Spinal cord (tissue), 10 donors: ENCODE results near the gene DHX29. TPM values are rescaled to one million over a fixed set of nuclear protein-coding genes. Genes with fewer than 3 reads are reported as not detected.
"Not testable (repeated sequence)": the region's sequence is repeated elsewhere in the genome, so short reads cannot be mapped to it uniquely, and the experiment has no call there.

Experiments used
- DNase-seq, 6 donors: peaks; one replicate each; pipeline versions ENCODE4 v3.0.0 to v3.0.0-alpha.2; 2013 to 2015; ENCODE audit warnings: low spot score in 6 of 6, low read depth in 4 of 6
- H3K27ac ChIP-seq: one replicate; pipeline ENCODE4 v1.5.1; 2013; ENCODE audit warnings: low read depth, low read length, control low read depth
- H3K27me3 ChIP-seq: one replicate; pipeline ENCODE4 v1.6.1; 2013; ENCODE audit warnings: low read length; ENCODE audit not compliant: control insufficient read depth, insufficient read depth
- H3K36me3 ChIP-seq: one replicate; pipeline ENCODE4 v1.6.1; 2013; ENCODE audit warnings: low read length; ENCODE audit not compliant: control insufficient read depth, insufficient read depth
- H3K4me1 ChIP-seq: one replicate; pipeline ENCODE4 v1.6.1; 2013; ENCODE audit warnings: low read length; ENCODE audit not compliant: control insufficient read depth, insufficient read depth
- H3K4me3 ChIP-seq: one replicate; pipeline ENCODE4 v1.5.1; 2013; ENCODE audit warnings: low read depth, low read length, control low read depth
- H3K9me3 ChIP-seq: one replicate; pipeline ENCODE4 v1.6.1; 2013; ENCODE audit warnings: low read length; ENCODE audit not compliant: control insufficient read depth, insufficient read depth
- WGBS: methylation state at CpG from one replicate; pipeline ENCODE4 v1.1.5; 2013; ENCODE audit warnings: missing lambda C conversion rate; ENCODE audit not compliant: insufficient coverage; 5-methylcytosine and 5-hydroxymethylcytosine counted together
- polyA plus RNA-seq, 2 donors: library from polyadenylated mRNA; unstranded; fragments of 120-200 nt; gene quantifications; one replicate each; pipeline ENCODE4 v1.2.1, GENCODE V29; 2013; ENCODE audit not compliant: insufficient read length in 2 of 2
- total RNA-seq, 2 donors: library from RNA; depleted of rRNA in 1 of 2; stranded (reverse); fragments of 120-200 nt in 1 of 2; fragments of >200 nt in 1 of 2; gene quantifications; one replicate each; pipeline versions ENCODE4 v1.2.3 to v1.2.4, GENCODE V29; 2013 to 2014
- donor health status: healthy.

The DHX29 gene
- total and polyA plus RNA-seq, 4 donors = 22.3 to 43.3 (median 28.3) TPM

- H3K36me3 ChIP-seq = no peaks in the 10 kb centered on the region
- no CpG with 5 or more reads among the region's 1 CpG for WGBS
- no peak overlapping the region for H3K4me3 ChIP-seq
- no peaks in the 10 kb centered on the region for H3K27me3 ChIP-seq
- no peaks in the 10 kb centered on the region for H3K9me3 ChIP-seq
- no peaks in the 10 kb centered on the region for H3K4me1 ChIP-seq
- DNase-seq = no peak
- H3K27ac ChIP-seq = no peak overlapping the region
Observed at GRCh38 chr5:55319491-55319890, 12.0 kb upstream of the DHX29 start.

GRCh38 chr5:55318237-55318636 lies 10.7 kb upstream of the DHX29 start:
- not testable (repeated sequence) for H3K36me3 ChIP-seq, H3K27ac ChIP-seq, H3K27me3 ChIP-seq, H3K4me1 ChIP-seq, H3K9me3 ChIP-seq, DNase-seq, H3K4me3 ChIP-seq
- WGBS = no CpG with 5 or more reads among the region's 4 CpGs

GRCh38 chr5:55316837-55317236 lies 9.3 kb upstream of the DHX29 start:
- no peak overlapping the region for H3K4me3 ChIP-seq
- no peak for DNase-seq
- no peaks in the 10 kb centered on the region for H3K27me3 ChIP-seq
- no peaks in the 10 kb centered on the region for H3K9me3 ChIP-seq
- H3K4me1 ChIP-seq = no peaks in the 10 kb centered on the region
- no peaks in the 10 kb centered on the region for H3K36me3 ChIP-seq
- H3K27ac ChIP-seq = no peak overlapping the region

- no peaks in the 10 kb centered on the region for H3K9me3 ChIP-seq
- H3K27me3 ChIP-seq = no peaks in the 10 kb centered on the region
- no peaks in the 10 kb centered on the region for H3K36me3 ChIP-seq
- H3K4me1 ChIP-seq = no peaks in the 10 kb centered on the region
- DNase-seq = no peak
- WGBS = 100% methylated on average over 2 of the region's 2 CpGs
- H3K4me3 ChIP-seq = no peak overlapping the region
- no peak overlapping the region for H3K27ac ChIP-seq
Observed at GRCh38 chr5:55316289-55316688, 8.8 kb upstream of the DHX29 start.

- no peak for DNase-seq
- no peaks in the 10 kb centered on the region for H3K27me3 ChIP-seq
- WGBS = 67% methylated on average over 2 of the region's 5 CpGs
- no peak overlapping the region for H3K4me3 ChIP-seq
- no peaks in the 10 kb centered on the region for H3K9me3 ChIP-seq
- H3K27ac ChIP-seq = no peak overlapping the region
- H3K36me3 ChIP-seq = no peaks in the 10 kb centered on the region
- no peaks in the 10 kb centered on the region for H3K4me1 ChIP-seq
Observed at GRCh38 chr5:55313870-55314617, 6.5 kb upstream of the DHX29 start.

GRCh38 chr5:55308254-55308836 lies 851 bp upstream of the DHX29 start:
- Histone ChIP-seq H3K4me3 (peak overlapping the region; percentile 97), H3K4me1 (no peaks in the 10 kb centered on the region), H3K27me3 (no peaks in the 10 kb centered on the region), H3K36me3 (no peaks in the 10 kb centered on the region), H3K9me3 (no peaks in the 10 kb centered on the region), H3K27ac (peak overlapping the region; percentile 97)
- WGBS = no CpG with 5 or more reads among the region's 13 CpGs
- DNase-seq = no peak

- DNase-seq = peak in 2 of 6 donors; percentile 5 to 43
- Histone ChIP-seq H3K27ac (peak overlapping the region; percentile 97), H3K36me3 (no peaks in the 10 kb centered on the region), H3K4me1 (no peaks in the 10 kb centered on the region), H3K4me3 (peak overlapping the region; percentile 97), H3K27me3 (no peaks in the 10 kb centered on the region), H3K9me3 (no peaks in the 10 kb centered on the region)
- 8% methylated on average over 9 of the region's 12 CpGs for WGBS
Observed at GRCh38 chr5:55306641-55307382, 682 bp downstream of the DHX29 start.

DNA sequence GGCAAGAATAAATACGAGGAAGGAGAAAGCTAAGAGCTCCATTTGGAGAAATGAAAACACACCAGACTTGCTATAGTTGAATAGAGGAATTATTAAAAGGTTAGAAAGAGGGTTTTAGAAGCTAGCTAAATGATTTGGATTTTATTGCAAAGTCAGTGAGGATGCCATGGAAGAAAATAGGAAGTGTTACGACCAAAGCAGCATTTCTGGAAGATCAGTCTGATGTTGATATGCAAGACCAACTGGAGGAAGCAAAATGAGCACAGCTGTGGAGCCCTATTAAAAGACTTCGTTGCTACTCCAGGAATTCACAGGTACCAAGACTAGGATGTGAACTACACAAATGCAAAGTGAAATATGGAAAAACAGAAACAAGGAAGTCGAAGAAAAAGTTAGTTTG lies 2.1 kb downstream of the DHX29 start:
- peaks cover 2% of the 10 kb centered on the region for H3K36me3 ChIP-seq
- WGBS = 74% methylated on average over 4 of the region's 4 CpGs
- H3K4me3 ChIP-seq = no peak overlapping the region

GRCh38 chr5:55304584-55304983 lies 2.9 kb downstream of the DHX29 start:
- 100% methylated on average over 2 of the region's 6 CpGs for WGBS
- Histone ChIP-seq H3K36me3 (peaks cover 2% of the 10 kb centered on the region), H3K27me3 (no peaks in the 10 kb centered on the region), H3K4me1 (no peaks in the 10 kb centered on the region), H3K4me3 (no peak overlapping the region), H3K27ac (no peak overlapping the region), H3K9me3 (no peaks in the 10 kb centered on the region)
- no peak for DNase-seq

More for the DNA sequence above, 2.1 kb downstream of the DHX29 start:
- H3K27ac ChIP-seq = no peak overlapping the region
- H3K9me3 ChIP-seq = no peaks in the 10 kb centered on the region
- DNase-seq = no peak
- no peaks in the 10 kb centered on the region for H3K27me3 ChIP-seq
- no peaks in the 10 kb centered on the region for H3K4me1 ChIP-seq
